ENCODE data around the gene NT5M.

DNA sequence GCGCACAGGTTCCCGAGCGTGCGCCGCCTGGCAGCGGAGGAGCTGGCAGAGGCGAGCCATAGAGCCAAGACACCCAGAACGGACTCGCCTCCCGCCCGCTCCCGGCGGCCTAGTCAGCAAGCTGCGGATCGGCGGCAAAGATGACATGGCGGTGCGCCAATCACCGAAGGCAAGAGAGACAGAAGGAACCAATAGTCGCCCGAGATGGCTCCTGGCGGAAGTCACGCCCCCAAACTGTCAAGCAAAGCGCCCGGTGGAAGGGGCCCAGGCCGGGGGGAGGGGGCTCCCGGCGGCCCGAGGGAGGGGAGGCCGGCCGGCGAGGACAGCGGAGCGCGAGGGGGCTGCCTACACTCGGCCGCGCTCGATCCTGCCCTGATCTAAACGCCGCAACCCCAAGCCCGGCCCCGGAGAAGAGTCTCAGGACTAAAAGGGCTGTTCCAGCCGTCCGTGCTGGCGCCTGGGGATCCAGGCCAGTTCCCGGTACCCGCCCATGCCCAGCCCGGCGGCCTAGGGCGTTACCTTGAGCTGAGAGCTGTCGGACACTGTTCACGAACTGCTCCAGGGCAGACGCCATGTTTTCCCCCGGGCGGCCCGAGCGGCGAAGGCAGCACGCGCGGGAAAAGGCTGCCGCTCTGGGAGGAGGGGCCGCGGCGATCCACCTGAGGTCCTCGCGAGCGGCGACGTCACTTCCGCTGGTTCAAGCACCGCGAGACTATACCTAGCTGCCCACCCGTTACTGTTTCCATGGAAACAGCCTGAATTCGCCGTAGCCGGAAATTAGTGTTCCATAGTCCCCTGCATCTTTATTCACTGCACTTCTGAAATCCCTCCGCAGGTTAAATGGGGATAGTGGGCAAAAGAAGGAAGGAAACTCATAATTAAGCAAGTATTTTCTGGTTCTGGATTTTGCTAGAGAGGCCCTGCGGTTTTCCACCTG is 22.3 kb upstream of the NT5M start, which contains the start of gene COPS3:
- TF ChIP-seq POLR2A (IDR thresholded peaks at IDR 0.05): peak; percentile 74
- TF ChIP-seq CTCF (IDR thresholded peaks at IDR 0.05): no peak

All from transverse colon (tissue), 3 donors.